HCT116 (cell line): ENCODE data around the gene TRIM56. TPM values are rescaled to one million over a fixed set of nuclear protein-coding genes. Genes with fewer than 3 reads are reported as not detected.

Source experiments
- ATAC-seq: fragments of 200-7000 bp; cut with Tn5 transposase; 2 replicates; pipeline ENCODE4 v1.9.1; 2020; ENCODE audit warnings: mild to moderate bottlenecking, moderate library complexity
- BruUV-seq: library from RNA; stranded (reverse); fragments of 400-500 nt; replicated peaks from 2 replicates; lab custom pipeline; 2021; lab: Mats Ljungman, UMichigan
- CTCF ChIA-PET: fragments of 300-600 bp; sonication (Branson Sonifier 250); formaldehyde crosslinking; loops from one replicate; lab custom pipeline; 2021; ENCODE audit warnings: antibody characterized with exemption; lab: Charles Lee
- POLR2A ChIA-PET: fragments of 300-600, 350-600 bp; sonication (Branson Sonifier 250); formaldehyde crosslinking; loops from one replicate; lab custom pipeline; 2021; ENCODE audit warnings: antibody characterized with exemption; lab: Charles Lee
- RAD21 ChIA-PET, 2 experiments: fragments of 300-600 bp; sonication (Branson Sonifier 250); formaldehyde crosslinking; loops; one replicate each; lab custom pipeline; 2023; ENCODE audit warnings: low total read pairs in 2 of 2; ENCODE audit not compliant: uncharacterized antibody in 2 of 2, unreplicated experiment in 2 of 2, low non-redundant PET in 1 of 2; lab: Charles Lee
- DNase-seq: peaks from one replicate; pipeline ENCODE4 v3.0.0-alpha.2; 2010; ENCODE audit warnings: low read depth, low spot score
- H2AFZ ChIP-seq: fragments of 200-600 bp; shearing (Covaris generic), sonication (generic); 2 replicates; pipeline ENCODE4 v1.6.1; 2017; ENCODE audit warnings: low read depth, mixed run types, mixed read lengths, antibody characterized with exemption, low read length; ENCODE audit not compliant: poor library complexity, severe bottlenecking
- H3K27ac ChIP-seq: 2 replicates; pipeline ENCODE4 v1.5.1; 2012; ENCODE audit warnings: low read depth, low read length
- H3K27me3 ChIP-seq: fragments of 200-600 bp; sonication (generic); 2 replicates; pipeline ENCODE4 v1.6.1; 2016; ENCODE audit warnings: mixed run types, low read length, mixed read lengths; ENCODE audit not compliant: insufficient read depth
- H3K36me3 ChIP-seq, 2 experiments: fragments of 200-500 bp in 1 of 2; fragments of 200-600 bp in 1 of 2; sonication (Bioruptor generic) in 1 of 2; sonication (generic) in 1 of 2; 2 replicates each; pipeline versions ENCODE4 v1.5.1 to v1.6.1; 2014 to 2016; ENCODE audit warnings: low read length in 2 of 2, inconsistent platforms in 1 of 2, mixed read lengths in 1 of 2, mixed run types in 1 of 2; ENCODE audit not compliant: insufficient read depth in 2 of 2, control insufficient read depth in 1 of 2
- H3K4me1 ChIP-seq, 2 experiments: fragments of 200-600 bp in 1 of 2; sonication (generic) in 1 of 2; 2 replicates each; pipeline versions ENCODE4 v1.5.1 to v1.6.1; 2012 to 2017; ENCODE audit warnings: low read length in 2 of 2, inconsistent platforms in 1 of 2, mild to moderate bottlenecking in 1 of 2, mixed read lengths in 1 of 2, mixed run types in 1 of 2, moderate library complexity in 1 of 2; ENCODE audit not compliant: insufficient read depth in 2 of 2, control insufficient read depth in 1 of 2
- H3K4me2 ChIP-seq: fragments of 200-600 bp; sonication (generic); 2 replicates; pipeline ENCODE4 v1.6.1; 2017; ENCODE audit warnings: mixed run types, low read length, mixed read lengths
- H3K4me3 ChIP-seq, 2 experiments: fragments of 200-600 bp in 1 of 2; sonication (generic) in 1 of 2; replicated peaks in 1 of 2; 2 replicates each; pipeline ENCODE4 v1.5.1; 2011 to 2016; ENCODE audit warnings: low read length in 2 of 2, control low read depth in 1 of 2, low read depth in 1 of 2, mild to moderate bottlenecking in 1 of 2, mixed read lengths in 1 of 2, mixed run types in 1 of 2
- H3K79me2 ChIP-seq: fragments of 200-600 bp; sonication (generic); 2 replicates; pipeline ENCODE4 v1.6.1; 2017; ENCODE audit warnings: mild to moderate bottlenecking, mixed run types, low read length, moderate library complexity, mixed read lengths; ENCODE audit not compliant: insufficient read depth
- H3K9ac ChIP-seq: fragments of 200-600 bp; sonication (generic); 2 replicates; pipeline ENCODE4 v1.6.1; 2016; ENCODE audit warnings: low read length, mixed read lengths
- H3K9me2 ChIP-seq: fragments of 200-600 bp; sonication (generic), shearing (Covaris generic); 2 replicates; pipeline ENCODE4 v1.6.1; 2017; ENCODE audit warnings: mixed run types, mild to moderate bottlenecking, moderate library complexity; ENCODE audit not compliant: insufficient read depth
- H3K9me3 ChIP-seq, 2 experiments: fragments of 200-500 bp in 1 of 2; fragments of 200-600 bp in 1 of 2; sonication (Bioruptor generic) in 1 of 2; sonication (generic) in 1 of 2; 2 replicates each; pipeline ENCODE4 v1.6.1; 2014 to 2017; ENCODE audit warnings: low read length in 2 of 2, mixed read lengths in 2 of 2, inconsistent platforms in 1 of 2, low read depth in 1 of 2, mild to moderate bottlenecking in 1 of 2, mixed run types in 1 of 2, moderate library complexity in 1 of 2; ENCODE audit not compliant: control insufficient read depth in 1 of 2, insufficient read depth in 1 of 2
- H4K20me1 ChIP-seq: fragments of 200-600 bp; sonication (generic), shearing (Covaris generic); 2 replicates; pipeline ENCODE4 v1.6.1; 2017; ENCODE audit warnings: mixed run types, mild to moderate bottlenecking, moderate library complexity; ENCODE audit not compliant: insufficient read depth
- CBX3 ChIP-seq: IDR thresholded peaks from 2 replicates; pipeline ENCODE4 v1.6.1; 2012; ENCODE audit warnings: low read depth
- CTCF ChIP-seq, 3 experiments: fragments of 200-600 bp in 1 of 3; sonication (generic) in 1 of 3; IDR thresholded peaks in 2 of 3; conservative IDR thresholded peaks in 1 of 3; 2 replicates each; pipeline ENCODE4 v1.5.1; 2012 to 2017; ENCODE audit warnings: low read depth in 2 of 3, low read length in 2 of 3, antibody characterized with exemption in 1 of 3, borderline replicate concordance in 1 of 3, control low read depth in 1 of 3, mild to moderate bottlenecking in 1 of 3, mixed read lengths in 1 of 3, mixed run types in 1 of 3, moderate library complexity in 1 of 3; ENCODE audit not compliant: insufficient read depth in 1 of 3
- MAX ChIP-seq: IDR thresholded peaks from 2 replicates; pipeline ENCODE4 v1.6.1; 2012
- REST ChIP-seq: IDR thresholded peaks from 2 replicates; pipeline ENCODE4 v1.6.1; 2012; ENCODE audit warnings: low read depth
- SIN3A ChIP-seq: IDR thresholded peaks from 2 replicates; pipeline ENCODE4 v1.6.1; 2012; ENCODE audit warnings: low read depth
- SP1 ChIP-seq: IDR thresholded peaks from 2 replicates; pipeline ENCODE4 v1.6.1; 2012; ENCODE audit warnings: low read depth
- SRF ChIP-seq: IDR thresholded peaks from 2 replicates; pipeline ENCODE4 v1.6.1; 2012; ENCODE audit warnings: low read depth
- intact Hi-C: fragments of 100-400 bp; cut with micrococcal nuclease; formaldehyde crosslinking; loops from 2 replicates; pipeline ENCODE4 v1.10.0; 2022
- total RNA-seq: library from RNA; stranded (reverse); gene quantifications from one replicate; pipeline ENCODE4 v1.2.1, GENCODE V29; 2021; ENCODE audit not compliant: unreplicated experiment

The TRIM56 gene
- total RNA-seq, 1 experiment from 2014 or later: 25.9 TPM

GRCh38 chr7:101134399-101134980 is 49.2 kb downstream of the TRIM56 start (continued):
- TF ChIP-seq CTCF (IDR thresholded peaks at IDR 0.05 in 2 of 3, conservative IDR thresholded peaks at IDR 0.05 in 1 of 3; ENCODE audit: borderline replicate concordance in 1 of 3, insufficient read depth in 1 of 3, low read depth in 2 of 3, low read length in 2 of 3) (no peak), SRF (no peak), SIN3A (no peak), SP1 (no peak), MAX (no peak)

- Histone ChIP-seq H3K36me3 (no peaks in the 10 kb centered on the region), H3K27me3 (no peaks in the 10 kb centered on the region), H3K27ac (peak overlapping the region; percentile 83), H4K20me1 (no peaks in the 10 kb centered on the region), H3K79me2 (no peaks in the 10 kb centered on the region), H2AFZ (no peak overlapping the region), H3K9ac (peak overlapping the region; percentile 66), H3K4me2 (peak overlapping the region; percentile 86), H3K9me3 (no peaks in the 10 kb centered on the region), H3K9me2 (no peaks in the 10 kb centered on the region), H3K4me1 (peaks cover 27 to 66% of the 10 kb centered on the region in 2 experiments), H3K4me3 (peak overlapping the region in 1 of 2 experiments; percentile 49; a peak in 2 of 4 replicates)
- TF ChIP-seq SP1: no peak
- no peak for TF ChIP-seq CBX3
- no peak for TF ChIP-seq SIN3A
- no peak for TF ChIP-seq CTCF (IDR thresholded peaks at IDR 0.05 in 2 of 3, conservative IDR thresholded peaks at IDR 0.05 in 1 of 3; ENCODE audit: borderline replicate concordance in 1 of 3, insufficient read depth in 1 of 3, low read depth in 2 of 3, low read length in 2 of 3)
- TF ChIP-seq REST: no peak
- ATAC-seq (peak; percentile 13; the same call in 1 of the 2 replicates), DNase-seq (no peak)
- POLR2A ChIA-PET: interaction anchor here (3.2 kb wide), 1 partner anchor 11 kb away, joined by 26 read pairs; the partner anchor contains the start of gene SERPINE1
- intact Hi-C loops: loop anchor here (1.0 to 5.0 kb wide), 3 partner anchors 43 to 240 kb away; partner anchors contain the start of gene ACHE
- RAD21 ChIA-PET: no interaction called here
- BruUV-seq: no TSS peak
- CTCF ChIA-PET: interaction anchor here (0.7 to 2.2 kb wide), 5 partner anchors 11 to 145 kb away, joined by 3 to 16 read pairs (median 3); partner anchors contain the start of gene SERPINE1
Measured at GRCh38 chr7:101137651-101138212, 52.5 kb downstream of the TRIM56 start.
